Vagina (tissue), 2 donors: ENCODE measurements around the gene WIZ.

Experiments used
- CTCF ChIP-seq, 3 experiments: fragments of 450-650 bp in 2 of 3; fragments of 200-600 bp in 1 of 3; sonication (generic) in 1 of 3; IDR thresholded peaks; one replicate each; pipeline ENCODE4 v1.5.1; 2017 to 2019; ENCODE audit warnings: antibody characterized with exemption in 3 of 3, mild to moderate bottlenecking in 2 of 3, moderate library complexity in 2 of 3
- POLR2A ChIP-seq, 2 donors: fragments of 450-650 bp; IDR thresholded peaks; one replicate each; pipeline ENCODE4 v1.6.1; 2017; ENCODE audit warnings: antibody characterized with exemption in 2 of 2, mild to moderate bottlenecking in 2 of 2, moderate library complexity in 2 of 2
- POLR2AphosphoS5 ChIP-seq, 2 donors: sonication (generic); formaldehyde crosslinking; IDR thresholded peaks; one replicate each; pipeline ENCODE4 v1.9.0; 2017; ENCODE audit warnings: antibody characterized with exemption in 2 of 2, mild to moderate bottlenecking in 2 of 2, low read depth in 1 of 2; ENCODE audit not compliant: insufficient read depth in 1 of 2

GRCh38 chr19:15403151-15403531 is 46.6 kb downstream of the WIZ start:
- TF ChIP-seq CTCF (IDR thresholded peaks at IDR 0.05) (no peak), POLR2A (IDR thresholded peaks at IDR 0.05) (no peak), POLR2AphosphoS5 (IDR thresholded peaks at IDR 0.05; ENCODE audit: insufficient read depth in 1 of 2, low read depth in 1 of 2) (no peak)
